SK-N-SH treated with all-trans-retinoic acid at 6 μM for 48 hours (cell line): ENCODE results near the gene PGK1.

Source experiments
- CSRNP3 ChIP-seq: fragments of 250-450 bp; sonication (Bioruptor Pico); IDR thresholded peaks from 2 replicates; pipeline ENCODE4 v1.5.1; 2021; ENCODE audit warnings: mild to moderate bottlenecking, moderate library complexity
- ISL1 ChIP-seq: fragments of 250-450 bp; sonication (Bioruptor Pico); IDR thresholded peaks from 2 replicates; pipeline ENCODE4 v2.1.2; 2022; ENCODE audit warnings: mild to moderate bottlenecking, moderate library complexity
- PATZ1 ChIP-seq: fragments of 250-450 bp; sonication (Bioruptor Pico); IDR thresholded peaks from 2 replicates; pipeline ENCODE4 v1.8.0; 2020; ENCODE audit warnings: mild to moderate bottlenecking, moderate library complexity, borderline replicate concordance
- PPARA ChIP-seq: fragments of 250-450 bp; sonication (Bioruptor Pico); IDR thresholded peaks from 2 replicates; pipeline ENCODE4 v1.5.0; 2020; ENCODE audit warnings: mild to moderate bottlenecking, borderline replicate concordance
- RARB ChIP-seq: fragments of 250-450 bp; sonication (Bioruptor Pico); IDR thresholded peaks from 2 replicates; pipeline ENCODE4 v1.8.0; 2021; ENCODE audit warnings: mild to moderate bottlenecking, moderate library complexity
- TCF4 ChIP-seq: fragments of 250-450 bp; sonication (Bioruptor Pico); IDR thresholded peaks from 2 replicates; pipeline ENCODE4 v1.8.0; 2021; ENCODE audit warnings: mild to moderate bottlenecking, moderate library complexity, borderline replicate concordance
- TOX ChIP-seq: fragments of 250-450 bp; sonication (Bioruptor Pico); IDR thresholded peaks from 2 replicates; pipeline ENCODE4 v1.8.0; 2021; ENCODE audit warnings: mild to moderate bottlenecking, moderate library complexity, borderline replicate concordance
- TSHZ2 ChIP-seq: fragments of 250-450 bp; sonication (Bioruptor Pico); IDR thresholded peaks from 2 replicates; pipeline ENCODE4 v1.5.0; 2020; ENCODE audit warnings: mild to moderate bottlenecking, moderate library complexity
- ZNF70 ChIP-seq: fragments of 450-650 bp; formaldehyde crosslinking; IDR thresholded peaks from 2 replicates; pipeline ENCODE4 v1.5.0; 2020; ENCODE audit warnings: mild to moderate bottlenecking, moderate library complexity
- ZNF8 ChIP-seq: fragments of 450-650 bp; formaldehyde crosslinking; IDR thresholded peaks from 2 replicates; pipeline ENCODE4 v1.5.0; 2020; ENCODE audit warnings: mild to moderate bottlenecking, moderate library complexity

- no peak for TF ChIP-seq CSRNP3 (CRISPR knock-in tag)
- no peak for TF ChIP-seq ISL1 (CRISPR knock-in tag)
- no peak for TF ChIP-seq TSHZ2 (CRISPR knock-in tag)
- TF ChIP-seq RARB (CRISPR knock-in tag): no peak
- no peak for TF ChIP-seq TOX (CRISPR knock-in tag)
- no peak for TF ChIP-seq ZNF70 (CRISPR knock-in tag)
- no peak for TF ChIP-seq PPARA (CRISPR knock-in tag)
- TF ChIP-seq ZNF8: no peak
- no peak for TF ChIP-seq PATZ1
- TF ChIP-seq TCF4 (CRISPR knock-in tag): no peak
Observed at GRCh38 chrX:78111140-78111931, 7.3 kb downstream of the PGK1 start.
